ENCODE results near the gene SDF2.

DNA sequence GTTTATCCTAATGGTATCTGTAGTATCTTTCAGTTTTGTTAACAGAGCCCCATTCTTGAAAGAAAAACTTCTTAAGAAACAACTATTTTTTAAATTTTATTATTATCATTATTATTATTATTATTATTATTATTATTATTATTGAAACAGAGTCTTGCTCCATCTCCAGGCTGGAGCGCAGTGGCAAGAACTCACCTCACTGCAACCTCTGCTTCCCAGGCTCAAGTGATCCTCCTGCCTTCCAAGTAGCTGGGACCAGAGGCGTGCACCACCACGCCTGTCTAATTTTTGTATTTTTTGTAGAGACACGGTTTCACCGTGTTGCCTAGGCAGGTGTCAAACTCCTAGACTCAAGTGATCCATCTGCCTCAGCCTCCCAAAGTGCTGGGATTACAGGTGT is 23.7 kb upstream of the SDF2 start:
- TF ChIP-seq, protein P1, sequence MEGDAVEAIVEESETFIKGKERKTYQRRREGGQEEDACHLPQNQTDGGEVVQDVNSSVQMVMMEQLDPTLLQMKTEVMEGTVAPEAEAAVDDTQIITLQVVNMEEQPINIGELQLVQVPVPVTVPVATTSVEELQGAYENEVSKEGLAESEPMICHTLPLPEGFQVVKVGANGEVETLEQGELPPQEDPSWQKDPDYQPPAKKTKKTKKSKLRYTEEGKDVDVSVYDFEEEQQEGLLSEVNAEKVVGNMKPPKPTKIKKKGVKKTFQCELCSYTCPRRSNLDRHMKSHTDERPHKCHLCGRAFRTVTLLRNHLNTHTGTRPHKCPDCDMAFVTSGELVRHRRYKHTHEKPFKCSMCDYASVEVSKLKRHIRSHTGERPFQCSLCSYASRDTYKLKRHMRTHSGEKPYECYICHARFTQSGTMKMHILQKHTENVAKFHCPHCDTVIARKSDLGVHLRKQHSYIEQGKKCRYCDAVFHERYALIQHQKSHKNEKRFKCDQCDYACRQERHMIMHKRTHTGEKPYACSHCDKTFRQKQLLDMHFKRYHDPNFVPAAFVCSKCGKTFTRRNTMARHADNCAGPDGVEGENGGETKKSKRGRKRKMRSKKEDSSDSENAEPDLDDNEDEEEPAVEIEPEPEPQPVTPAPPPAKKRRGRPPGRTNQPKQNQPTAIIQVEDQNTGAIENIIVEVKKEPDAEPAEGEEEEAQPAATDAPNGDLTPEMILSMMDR (conservative IDR thresholded peaks at IDR 0.05; ENCODE audit: low read length): no peak
- no peak for TF ChIP-seq EZH2phosphoT487 (IDR thresholded peaks at IDR 0.05; ENCODE audit: borderline replicate concordance)

Measured in Loucy (cell line).